GM21423 (cell line): ENCODE measurements around the gene SVIL.
"Not testable (repeated sequence)": the region's sequence is repeated elsewhere in the genome, so short reads cannot be mapped to it uniquely, and the experiment has no call there.

Source experiments
- ATAC-seq: cut with Tn5 transposase; IDR thresholded peaks from one replicate; pipeline ENCODE4 v1.9.1; 2021; ENCODE audit warnings: mild to moderate bottlenecking, moderate library complexity; ENCODE audit not compliant: unreplicated experiment

The SVIL gene

GRCh38 chr10:29522061-29522855, 112.5 kb downstream of the SVIL start:
- ATAC-seq, result no peak

GRCh38 chr10:29519659-29520058, 115.1 kb downstream of the SVIL start:
- no peak for ATAC-seq

- no peak for ATAC-seq
These were observed 117.3 kb downstream of the SVIL start for GRCh38 chr10:29517352-29517923.

GRCh38 chr10:29516309-29516932, 118.3 kb downstream of the SVIL start:
- ATAC-seq, result not testable (repeated sequence)

- ATAC-seq, result not testable (repeated sequence)
These were observed 118.9 kb downstream of the SVIL start for GRCh38 chr10:29515879-29516278.

GRCh38 chr10:29515104-29515503, 119.7 kb downstream of the SVIL start:
- ATAC-seq, result not testable (repeated sequence)

- ATAC-seq, result no peak
These were observed 120.5 kb downstream of the SVIL start for GRCh38 chr10:29514306-29514705.

GRCh38 chr10:29512425-29512974, 122.3 kb downstream of the SVIL start:
- ATAC-seq, result no peak

- ATAC-seq, result not testable (repeated sequence)
These were observed 123.0 kb downstream of the SVIL start for GRCh38 chr10:29511806-29512205.

GRCh38 chr10:29510483-29511157, 124.2 kb downstream of the SVIL start:
- ATAC-seq, result not testable (repeated sequence)

- no peak for ATAC-seq
These were observed 126.1 kb downstream of the SVIL start for GRCh38 chr10:29508554-29509244.

GRCh38 chr10:29507750-29508149, 127.0 kb downstream of the SVIL start:
- ATAC-seq, result not testable (repeated sequence)

- not testable (repeated sequence) for ATAC-seq
These were observed 128.3 kb downstream of the SVIL start for GRCh38 chr10:29506324-29506921.

GRCh38 chr10:29502351-29502750, 132.4 kb downstream of the SVIL start:
- no peak for ATAC-seq

- ATAC-seq, result no peak
These were observed 133.1 kb downstream of the SVIL start for GRCh38 chr10:29501692-29502091.

GRCh38 chr10:29499993-29500537, 134.7 kb downstream of the SVIL start:
- ATAC-seq, result no peak

- ATAC-seq, result no peak
These were observed 138.2 kb downstream of the SVIL start for GRCh38 chr10:29496341-29497162.

GRCh38 chr10:29495366-29495765, 139.4 kb downstream of the SVIL start:
- no peak for ATAC-seq

- ATAC-seq, result no peak
These were observed 141.1 kb downstream of the SVIL start for GRCh38 chr10:29493697-29494096.
